Osteocyte (in vitro differentiated cells): ENCODE results near the gene BCL2L11. TPM values are rescaled to one million over a fixed set of nuclear protein-coding genes. Genes with fewer than 3 reads are reported as not detected.

Source experiments
- DNase-seq: peaks from one replicate; pipeline ENCODE4 v3.0.0; 2021; ENCODE audit warnings: mixed read lengths; ENCODE audit not compliant: unreplicated experiment; ENCODE audit errors: extremely low spot score
- H3K27ac Mint-ChIP-seq: one replicate; pipeline ENCODE4 v1.8.0; 2021; ENCODE audit warnings: mild to moderate bottlenecking, mixed read lengths; ENCODE audit not compliant: unreplicated experiment
- H3K27me3 Mint-ChIP-seq: one replicate; pipeline ENCODE4 v1.8.0; 2021; ENCODE audit warnings: mixed read lengths; ENCODE audit not compliant: unreplicated experiment
- H3K36me3 Mint-ChIP-seq: one replicate; pipeline ENCODE4 v1.8.0; 2021; ENCODE audit warnings: mixed read lengths; ENCODE audit not compliant: unreplicated experiment
- H3K4me1 Mint-ChIP-seq: one replicate; pipeline ENCODE4 v1.8.0; 2021; ENCODE audit warnings: mixed read lengths; ENCODE audit not compliant: unreplicated experiment
- H3K4me3 Mint-ChIP-seq: one replicate; pipeline ENCODE4 v1.8.0; 2021; ENCODE audit warnings: mild to moderate bottlenecking, moderate library complexity, mixed read lengths; ENCODE audit not compliant: unreplicated experiment
- H3K9me3 Mint-ChIP-seq: one replicate; pipeline ENCODE4 v1.8.0; 2021; ENCODE audit warnings: mixed read lengths; ENCODE audit not compliant: unreplicated experiment
- total RNA-seq: library from RNA; stranded (reverse); gene quantifications from 2 replicates; pipeline ENCODE4 v1.2.1, GENCODE V29; 2021
- TF ChIP-seq, protein P1 (sequence below): fragments of 200-600 bp; sonication (generic); IDR thresholded peaks from 2 replicates; pipeline ENCODE4 v1.5.0; 2021; ENCODE audit warnings: antibody characterized with exemption, mild to moderate bottlenecking, moderate library complexity

Gene BCL2L11
- total RNA-seq, 1 donor from 2014 or later = 38.9 TPM

DNA sequence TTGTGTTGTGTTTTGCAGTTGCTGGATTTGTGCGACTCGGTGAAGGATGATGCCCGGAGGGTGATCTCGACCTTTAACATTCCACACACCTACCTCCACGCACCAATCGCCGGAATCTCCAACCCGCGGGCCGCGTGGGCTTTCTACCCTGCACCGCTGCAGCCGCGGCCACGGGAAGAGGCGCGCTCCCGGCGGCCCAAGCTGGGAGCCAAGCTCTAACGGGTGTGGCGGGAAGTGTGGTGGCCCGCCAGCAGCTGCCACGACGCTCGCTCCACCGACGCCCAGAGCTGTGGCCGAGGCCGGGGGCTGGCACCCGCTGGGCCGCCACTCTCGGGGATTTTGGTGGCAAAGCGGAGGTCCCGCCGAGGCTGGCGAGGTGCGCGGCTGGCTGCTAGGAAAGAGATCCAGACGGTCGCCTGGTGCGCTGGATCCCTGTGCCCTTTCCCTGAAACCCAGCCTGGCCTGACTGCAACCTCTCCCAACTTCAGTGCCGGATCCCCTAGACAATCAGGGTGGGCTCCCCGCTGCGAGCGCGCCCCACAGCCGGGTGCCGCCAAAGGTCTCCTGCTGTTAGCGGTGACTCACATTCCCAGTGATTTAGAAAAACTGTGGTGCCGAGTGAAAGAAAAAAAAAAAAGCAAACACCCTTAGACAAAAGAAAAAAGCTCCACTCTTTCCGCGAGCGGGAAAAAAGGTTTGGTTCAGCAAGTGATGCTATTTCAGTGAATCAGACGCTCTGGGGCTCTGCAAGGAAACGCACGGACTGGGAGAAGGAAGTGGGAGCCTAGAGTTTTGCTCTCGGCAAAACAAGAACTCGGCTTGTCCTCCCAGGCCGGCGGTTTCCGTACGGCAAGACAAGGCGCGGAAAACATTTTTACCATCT lies 2.9 kb upstream of the BCL2L11 start:
- TF ChIP-seq, protein P1, sequence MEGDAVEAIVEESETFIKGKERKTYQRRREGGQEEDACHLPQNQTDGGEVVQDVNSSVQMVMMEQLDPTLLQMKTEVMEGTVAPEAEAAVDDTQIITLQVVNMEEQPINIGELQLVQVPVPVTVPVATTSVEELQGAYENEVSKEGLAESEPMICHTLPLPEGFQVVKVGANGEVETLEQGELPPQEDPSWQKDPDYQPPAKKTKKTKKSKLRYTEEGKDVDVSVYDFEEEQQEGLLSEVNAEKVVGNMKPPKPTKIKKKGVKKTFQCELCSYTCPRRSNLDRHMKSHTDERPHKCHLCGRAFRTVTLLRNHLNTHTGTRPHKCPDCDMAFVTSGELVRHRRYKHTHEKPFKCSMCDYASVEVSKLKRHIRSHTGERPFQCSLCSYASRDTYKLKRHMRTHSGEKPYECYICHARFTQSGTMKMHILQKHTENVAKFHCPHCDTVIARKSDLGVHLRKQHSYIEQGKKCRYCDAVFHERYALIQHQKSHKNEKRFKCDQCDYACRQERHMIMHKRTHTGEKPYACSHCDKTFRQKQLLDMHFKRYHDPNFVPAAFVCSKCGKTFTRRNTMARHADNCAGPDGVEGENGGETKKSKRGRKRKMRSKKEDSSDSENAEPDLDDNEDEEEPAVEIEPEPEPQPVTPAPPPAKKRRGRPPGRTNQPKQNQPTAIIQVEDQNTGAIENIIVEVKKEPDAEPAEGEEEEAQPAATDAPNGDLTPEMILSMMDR = no peak
- DNase-seq = no peak
- Mint-ChIP-seq H3K4me3 (peak overlapping the region; percentile 76), H3K4me1 (peaks cover 30% of the 10 kb centered on the region), H3K9me3 (no peaks in the 10 kb centered on the region), H3K27me3 (peaks cover 35% of the 10 kb centered on the region), H3K36me3 (peaks cover 1% of the 10 kb centered on the region), H3K27ac (peak overlapping the region; percentile 82)

DNA sequence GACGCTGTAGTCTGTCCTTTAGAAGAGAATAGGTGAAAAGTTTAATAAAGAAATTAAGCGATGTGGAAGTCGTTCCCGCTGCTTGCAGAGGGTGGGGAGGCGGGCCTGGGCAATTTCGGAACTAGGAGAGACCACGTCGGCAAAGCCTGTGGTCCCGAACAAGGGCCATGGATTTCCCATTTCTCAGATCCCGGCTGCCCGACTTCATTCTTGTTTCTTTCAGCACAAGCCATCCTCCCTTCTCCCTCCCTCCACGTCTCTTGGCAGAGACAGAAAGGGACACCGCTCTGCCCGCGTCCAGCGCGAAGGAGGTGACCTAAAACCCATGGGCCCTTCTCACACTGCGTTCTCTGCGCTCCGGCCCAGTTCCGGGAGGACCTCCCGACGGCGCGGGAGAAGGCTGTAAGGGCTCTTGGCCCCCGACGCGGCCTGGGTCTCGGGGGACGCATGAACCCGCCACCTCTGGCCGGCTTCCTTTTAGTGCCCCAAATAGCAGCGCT lies 2.2 kb upstream of the BCL2L11 start:
- peaks cover 34% of the 10 kb centered on the region for H3K4me1 Mint-ChIP-seq
- no peak for DNase-seq
- peak overlapping the region; percentile 76 for H3K4me3 Mint-ChIP-seq
- H3K36me3 Mint-ChIP-seq = peaks cover 5% of the 10 kb centered on the region
- TF ChIP-seq, protein P1 = no peak
- H3K9me3 Mint-ChIP-seq = no peaks in the 10 kb centered on the region
- peak overlapping the region; percentile 82 for H3K27ac Mint-ChIP-seq
- H3K27me3 Mint-ChIP-seq = peaks cover 31% of the 10 kb centered on the region

DNA sequence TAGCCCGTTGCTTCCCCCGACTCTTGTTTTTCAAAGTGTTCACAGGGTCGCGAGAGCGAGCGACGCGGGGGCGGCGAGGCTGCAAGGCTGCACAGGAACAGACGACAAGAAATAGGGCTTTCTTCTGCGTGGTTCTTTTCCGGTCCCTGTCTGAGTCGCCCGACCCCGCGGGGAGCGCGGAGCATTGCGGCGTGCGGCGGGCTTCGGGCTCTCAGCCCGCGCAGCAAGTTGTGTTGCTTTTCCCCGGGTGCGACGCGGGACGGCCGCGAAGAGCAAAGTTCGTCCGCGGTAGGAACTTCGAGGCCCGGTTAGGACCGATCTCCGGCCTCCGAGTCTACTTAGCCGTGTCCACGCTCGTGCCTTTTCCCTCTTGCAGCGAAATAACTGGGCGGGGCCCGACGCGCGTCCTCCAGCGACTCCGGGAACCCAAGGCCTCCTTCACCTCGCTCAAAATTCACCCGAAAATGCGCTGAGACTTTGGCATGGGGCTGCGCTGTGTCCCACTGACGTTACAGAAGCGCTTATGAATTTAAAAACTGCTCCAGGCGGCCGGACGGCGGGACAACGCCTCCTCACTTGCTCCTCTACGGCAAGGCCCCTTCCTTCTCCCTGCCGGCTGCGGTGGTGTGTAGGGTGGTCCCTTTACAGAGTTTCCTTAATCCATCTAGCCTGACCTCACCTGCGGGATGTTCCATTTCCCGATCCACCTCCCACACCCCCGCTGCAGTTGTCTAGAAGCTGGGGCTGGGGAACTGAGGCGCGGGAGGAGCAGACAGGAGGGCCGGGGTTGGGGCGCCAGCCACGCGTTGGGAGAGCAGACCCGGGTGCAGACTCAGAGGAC lies 1.5 kb upstream of the BCL2L11 start:
- TF ChIP-seq, protein P1 = no peak
- no peaks in the 10 kb centered on the region for H3K9me3 Mint-ChIP-seq
- DNase-seq = no peak
- peak overlapping the region; percentile 76 for H3K4me3 Mint-ChIP-seq
- peaks cover 9% of the 10 kb centered on the region for H3K36me3 Mint-ChIP-seq
- H3K27me3 Mint-ChIP-seq = peaks cover 25% of the 10 kb centered on the region
- peak overlapping the region; percentile 82 for H3K27ac Mint-ChIP-seq
- peaks cover 41% of the 10 kb centered on the region for H3K4me1 Mint-ChIP-seq

DNA sequence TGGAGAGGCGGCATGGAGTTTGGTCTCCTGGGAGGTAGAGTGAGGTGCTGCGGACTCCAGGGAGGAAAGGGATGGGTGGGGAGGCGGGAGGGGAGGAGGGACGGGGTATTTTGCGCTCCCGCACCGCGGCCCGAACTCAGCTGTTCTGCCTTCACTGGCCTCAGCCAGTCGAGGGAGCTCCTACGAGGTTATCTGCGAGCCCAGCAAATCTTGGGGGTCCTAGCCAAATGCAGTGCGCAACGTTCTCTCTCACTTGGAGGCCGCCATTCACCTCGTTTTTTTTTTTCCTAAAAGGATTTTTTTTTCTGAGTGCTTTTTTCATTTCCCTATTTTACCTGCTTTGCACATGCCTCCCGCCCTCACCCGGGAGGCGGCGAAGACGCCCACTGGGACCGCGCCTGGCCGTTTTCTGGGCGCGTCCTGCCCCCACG lies 877 bp upstream of the BCL2L11 start:
- Mint-ChIP-seq H3K27me3 (peaks cover 19% of the 10 kb centered on the region), H3K27ac (peak overlapping the region; percentile 50), H3K4me3 (peak overlapping the region; percentile 76)

More for the DNA sequence above, 877 bp upstream of the BCL2L11 start:
- H3K9me3 Mint-ChIP-seq = no peaks in the 10 kb centered on the region
- DNase-seq = no peak
- peaks cover 16% of the 10 kb centered on the region for H3K36me3 Mint-ChIP-seq
- TF ChIP-seq, protein P1 = no peak
- peaks cover 45% of the 10 kb centered on the region for H3K4me1 Mint-ChIP-seq
